Measurements from ENCODE around the gene TRAPPC2B. TPM values are rescaled to one million over a fixed set of nuclear protein-coding genes. Genes with fewer than 3 reads are reported as not detected.

TRAPPC2B gene
- total RNA-seq, 1 experiment from 2014 or later: 16.8 TPM

DNA sequence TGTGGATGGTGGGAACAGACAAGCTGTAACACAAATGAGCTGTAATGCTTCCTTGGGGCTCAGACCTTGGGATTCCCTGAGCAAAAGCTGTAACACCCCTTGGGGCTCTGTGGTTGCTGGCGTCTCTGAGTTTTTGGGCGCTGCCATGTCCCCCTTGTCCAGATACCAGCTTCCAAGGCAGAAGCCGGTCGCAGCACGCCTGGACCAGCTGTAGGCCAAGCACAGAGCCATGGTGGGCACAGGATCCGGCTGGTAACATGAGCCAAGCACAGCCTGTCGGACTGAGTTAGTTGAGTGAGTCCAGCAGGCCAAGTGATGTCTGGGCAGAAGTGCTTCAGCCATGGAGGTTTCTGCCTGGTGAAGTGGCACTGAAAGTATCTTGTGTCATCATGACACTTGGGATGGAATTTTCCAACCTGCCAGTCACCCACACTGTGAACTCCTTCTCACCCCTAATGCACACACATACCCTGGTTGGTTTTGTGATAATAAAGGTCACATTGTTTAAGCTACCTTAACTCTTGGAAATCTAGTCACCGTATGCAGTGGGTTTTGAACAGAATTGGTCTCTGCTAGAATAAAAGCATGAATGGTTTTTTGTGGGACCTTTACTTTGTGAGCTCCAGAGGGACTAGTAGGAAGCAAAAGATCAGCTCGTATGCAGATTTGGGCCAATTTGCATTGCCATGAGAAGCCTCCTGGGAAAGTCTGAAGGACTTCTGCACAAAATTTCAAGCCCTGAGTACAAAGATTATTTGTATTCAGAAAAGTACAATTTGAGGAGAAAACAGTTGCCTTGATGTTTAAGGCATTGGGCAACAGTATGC lies 40.6 kb downstream of the TRAPPC2B start:
- TF ChIP-seq EZH2 (IDR thresholded peaks at IDR 0.05; ENCODE audit: borderline replicate concordance, low read depth, low read length, poor library complexity, severe bottlenecking): no peak
- TF ChIP-seq, protein P1, sequence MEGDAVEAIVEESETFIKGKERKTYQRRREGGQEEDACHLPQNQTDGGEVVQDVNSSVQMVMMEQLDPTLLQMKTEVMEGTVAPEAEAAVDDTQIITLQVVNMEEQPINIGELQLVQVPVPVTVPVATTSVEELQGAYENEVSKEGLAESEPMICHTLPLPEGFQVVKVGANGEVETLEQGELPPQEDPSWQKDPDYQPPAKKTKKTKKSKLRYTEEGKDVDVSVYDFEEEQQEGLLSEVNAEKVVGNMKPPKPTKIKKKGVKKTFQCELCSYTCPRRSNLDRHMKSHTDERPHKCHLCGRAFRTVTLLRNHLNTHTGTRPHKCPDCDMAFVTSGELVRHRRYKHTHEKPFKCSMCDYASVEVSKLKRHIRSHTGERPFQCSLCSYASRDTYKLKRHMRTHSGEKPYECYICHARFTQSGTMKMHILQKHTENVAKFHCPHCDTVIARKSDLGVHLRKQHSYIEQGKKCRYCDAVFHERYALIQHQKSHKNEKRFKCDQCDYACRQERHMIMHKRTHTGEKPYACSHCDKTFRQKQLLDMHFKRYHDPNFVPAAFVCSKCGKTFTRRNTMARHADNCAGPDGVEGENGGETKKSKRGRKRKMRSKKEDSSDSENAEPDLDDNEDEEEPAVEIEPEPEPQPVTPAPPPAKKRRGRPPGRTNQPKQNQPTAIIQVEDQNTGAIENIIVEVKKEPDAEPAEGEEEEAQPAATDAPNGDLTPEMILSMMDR (conservative IDR thresholded peaks at IDR 0.05; ENCODE audit: low read depth, low read length): no peak
- ChIA-PET CTCF (no interaction called here), POLR2A (ENCODE audit: low non-redundant PET) (no interaction called here)
- no TSS peak for BruUV-seq (replicated peaks)
- no peaks in the 10 kb centered on the region for H3K4me1 ChIP-seq (ENCODE audit: insufficient read depth, low read length, poor library complexity, severe bottlenecking)
- H3K27ac ChIP-seq (ENCODE audit: low read depth, low read length, poor library complexity, severe bottlenecking): no peak overlapping the region
- H3K36me3 ChIP-seq (ENCODE audit: insufficient read depth, low read length, poor library complexity, severe bottlenecking): peaks cover 13% of the 10 kb centered on the region
- no peaks in the 10 kb centered on the region for H3K27me3 ChIP-seq (replicated peaks; ENCODE audit: insufficient read depth, low read depth, low read length, poor library complexity)
- intact Hi-C loops (cut with micrococcal nuclease; ENCODE audit: unreplicated experiment): no loop called here
- H3K9me3 ChIP-seq (ENCODE audit: low read depth, low read length, poor library complexity, severe bottlenecking): peaks cover 7% of the 10 kb centered on the region
- no peak for DNase-seq (ENCODE audit: low spot score)
- H3K4me3 ChIP-seq (ENCODE audit: low read depth, low read length, poor library complexity, severe bottlenecking): no peak overlapping the region

DNA sequence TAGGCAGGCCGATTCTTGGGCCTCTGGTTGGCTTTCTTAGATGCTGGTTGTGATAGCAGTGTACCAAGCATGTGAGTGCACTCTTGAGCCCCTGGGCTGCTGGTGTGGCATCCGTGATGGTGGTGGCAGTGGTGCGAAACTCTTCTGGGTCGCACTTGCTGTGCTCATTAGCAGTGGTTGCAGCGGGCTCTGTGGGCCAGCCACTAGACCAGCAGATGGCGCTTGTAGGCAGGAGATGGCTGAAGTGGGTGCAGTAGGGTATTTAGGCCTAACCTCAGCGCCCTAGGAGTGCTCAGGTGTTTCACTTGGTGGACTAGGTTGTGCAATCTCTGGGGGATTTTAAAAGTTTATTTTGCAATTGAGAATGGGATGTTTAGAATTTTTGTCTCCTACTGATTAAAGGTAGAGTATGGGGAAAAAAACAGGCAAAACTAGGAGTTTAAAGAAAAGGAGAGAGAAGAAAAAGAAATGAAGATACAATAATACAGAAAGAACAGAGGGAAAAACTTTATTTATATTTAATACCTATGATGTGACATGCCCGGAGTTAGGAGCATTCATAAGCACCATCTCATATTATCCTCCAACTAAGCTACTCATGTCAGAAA lies 43.3 kb downstream of the TRAPPC2B start:
- no peak for TF ChIP-seq EZH2 (IDR thresholded peaks at IDR 0.05; ENCODE audit: borderline replicate concordance, low read depth, low read length, poor library complexity, severe bottlenecking)
- TF ChIP-seq, protein P1 (conservative IDR thresholded peaks at IDR 0.05; ENCODE audit: low read depth, low read length): peak; percentile 84
- no peak overlapping the region for H3K4me3 ChIP-seq (ENCODE audit: low read depth, low read length, poor library complexity, severe bottlenecking)
- ChIA-PET CTCF (interaction anchor here (1.0 kb wide), 1 partner anchor 749 kb away, joined by 4 read pairs; no protein-coding TSS in a partner anchor), POLR2A (ENCODE audit: low non-redundant PET) (no interaction called here)
- no TSS peak for BruUV-seq (replicated peaks)
- intact Hi-C loops (cut with micrococcal nuclease; ENCODE audit: unreplicated experiment): loop anchor here (2.0 kb wide), 1 partner anchor 748 kb away; no protein-coding TSS in a partner anchor
- H3K27me3 ChIP-seq (replicated peaks; ENCODE audit: insufficient read depth, low read depth, low read length, poor library complexity): no peaks in the 10 kb centered on the region
- DNase-seq (ENCODE audit: low spot score): peak; percentile 70
- no peaks in the 10 kb centered on the region for H3K36me3 ChIP-seq (ENCODE audit: insufficient read depth, low read length, poor library complexity, severe bottlenecking)
- no peaks in the 10 kb centered on the region for H3K4me1 ChIP-seq (ENCODE audit: insufficient read depth, low read length, poor library complexity, severe bottlenecking)
- H3K27ac ChIP-seq (ENCODE audit: low read depth, low read length, poor library complexity, severe bottlenecking): no peak overlapping the region
- H3K9me3 ChIP-seq (ENCODE audit: low read depth, low read length, poor library complexity, severe bottlenecking): no peaks in the 10 kb centered on the region

DNA sequence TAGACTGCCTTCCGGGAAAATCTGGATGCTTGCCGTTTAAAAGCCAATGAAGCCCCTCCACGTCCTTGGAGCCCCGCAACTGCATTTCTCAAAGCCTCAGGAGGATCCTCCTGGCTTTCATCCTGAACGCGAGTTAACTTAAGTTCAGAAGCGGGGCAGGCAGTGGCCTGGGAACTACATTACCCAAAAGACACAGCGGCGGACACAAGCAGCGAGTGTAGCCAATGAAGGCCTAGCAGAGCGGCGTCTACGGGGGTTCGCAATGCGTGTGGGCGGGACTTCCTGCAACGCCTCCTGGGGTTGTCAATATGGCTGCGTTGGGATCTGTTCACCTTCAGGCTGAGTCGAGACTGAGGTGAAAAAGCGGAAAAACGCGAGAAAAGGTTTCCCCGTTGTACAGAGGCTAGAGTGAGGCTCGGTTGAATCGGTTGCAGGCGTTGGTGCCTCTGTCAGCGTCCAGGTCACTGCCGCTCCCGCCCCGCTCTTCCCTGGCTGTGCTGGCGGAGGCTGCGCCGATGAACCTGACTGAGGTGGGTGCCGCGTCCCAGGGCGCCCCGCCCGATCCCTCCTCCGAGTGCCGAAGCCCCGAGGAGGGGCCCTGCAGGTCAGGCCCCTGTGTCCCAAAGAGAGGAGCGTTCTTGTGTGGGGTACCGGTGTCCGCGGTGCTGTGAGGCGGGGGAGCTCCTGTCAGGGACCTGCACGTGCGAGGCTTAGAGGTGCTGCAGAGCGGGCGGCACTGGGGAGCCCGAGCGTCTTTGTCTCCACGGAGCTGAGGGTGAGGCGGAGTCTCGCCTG lies 47.7 kb downstream of the TRAPPC2B start, which contains the start of gene ZNF17:
ZNF17 (plus strand) TSS at position 285 of the 795 bp plus-strand sequence. CDS start 2,455 bp downstream, outside the sequence.
- CTCF ChIA-PET: no interaction called here
- intact Hi-C loops (cut with micrococcal nuclease; ENCODE audit: unreplicated experiment): loop anchor here (2.0 kb wide), 1 partner anchor 492 kb away; no protein-coding TSS in a partner anchor

More for the DNA sequence above, 47.7 kb downstream of the TRAPPC2B start, which contains the start of gene ZNF17:
- TF ChIP-seq, protein P1 (conservative IDR thresholded peaks at IDR 0.05; ENCODE audit: low read depth, low read length): no peak
- TF ChIP-seq EZH2 (IDR thresholded peaks at IDR 0.05; ENCODE audit: borderline replicate concordance, low read depth, low read length, poor library complexity, severe bottlenecking): no peak
- no peaks in the 10 kb centered on the region for H3K9me3 ChIP-seq (ENCODE audit: low read depth, low read length, poor library complexity, severe bottlenecking)
- no peaks in the 10 kb centered on the region for H3K27me3 ChIP-seq (replicated peaks; ENCODE audit: insufficient read depth, low read depth, low read length, poor library complexity)
- H3K4me3 ChIP-seq (ENCODE audit: low read depth, low read length, poor library complexity, severe bottlenecking): peak within 1 kb of the TSS; percentile 91
- POLR2A ChIA-PET (ENCODE audit: low non-redundant PET): no interaction called here
- peaks cover 3% of the 10 kb centered on the region for H3K36me3 ChIP-seq (ENCODE audit: insufficient read depth, low read length, poor library complexity, severe bottlenecking)
- BruUV-seq (replicated peaks): TSS peak; percentile 51
- no peaks in the 10 kb centered on the region for H3K4me1 ChIP-seq (ENCODE audit: insufficient read depth, low read length, poor library complexity, severe bottlenecking)
- H3K27ac ChIP-seq (ENCODE audit: low read depth, low read length, poor library complexity, severe bottlenecking): peak within 1 kb of the TSS; percentile 63
- DNase-seq (ENCODE audit: low spot score): peak; percentile 97
